CD8-positive, alpha-beta memory T cell (primary cell): ENCODE measurements around the gene TBC1D16. TPM values are rescaled to one million over a fixed set of nuclear protein-coding genes. Genes with fewer than 3 reads are reported as not detected.
"Not testable (repeated sequence)": the region's sequence is repeated elsewhere in the genome, so short reads cannot be mapped to it uniquely, and the experiment has no call there.

Experiments
- CTCF ChIA-PET: fragments of 350-600 bp; sonication (Branson Sonifier 250); formaldehyde crosslinking; loops from one replicate; lab custom pipeline; 2021; ENCODE audit warnings: antibody characterized with exemption; lab: Charles Lee
- POLR2A ChIA-PET: fragments of 350-600 bp; sonication (Branson Sonifier 250); formaldehyde crosslinking; loops from one replicate; lab custom pipeline; 2021; ENCODE audit warnings: antibody characterized with exemption; lab: Charles Lee
- DNase-seq, 5 donors: peaks; one replicate each; pipeline versions ENCODE4 v3.0.0 to v3.0.0-alpha.2; 2020 to 2022; ENCODE audit warnings: mixed read lengths in 1 of 5
- H3K27ac ChIP-seq: one replicate; pipeline ENCODE4 v1.7.0; 2013; ENCODE audit warnings: low read depth, mild to moderate bottlenecking, low read length, moderate library complexity
- H3K27me3 ChIP-seq: 2 replicates; pipeline ENCODE4 v1.7.0; 2013; ENCODE audit warnings: low read length, mild to moderate bottlenecking; ENCODE audit not compliant: insufficient read depth, poor library complexity, severe bottlenecking
- H3K36me3 ChIP-seq: 2 replicates; pipeline ENCODE4 v1.7.0; 2013; ENCODE audit warnings: mild to moderate bottlenecking, low read length, moderate library complexity; ENCODE audit not compliant: insufficient read depth
- H3K4me1 ChIP-seq: 2 replicates; pipeline ENCODE4 v1.7.0; 2013; ENCODE audit warnings: mild to moderate bottlenecking, low read length, moderate library complexity; ENCODE audit not compliant: insufficient read depth
- H3K4me3 ChIP-seq: 2 replicates; pipeline ENCODE4 v1.7.0; 2013; ENCODE audit warnings: mild to moderate bottlenecking, low read length
- H3K9me3 ChIP-seq: 2 replicates; pipeline ENCODE4 v1.7.0; 2013; ENCODE audit warnings: mild to moderate bottlenecking, low read length
- H3K27ac Mint-ChIP-seq, 8 donors: one replicate each; pipeline ENCODE4 v1.8.0; 2020 to 2021; ENCODE audit warnings: mixed read lengths in 8 of 8, mild to moderate bottlenecking in 6 of 8, inconsistent platforms in 3 of 8, moderate library complexity in 3 of 8
- H3K27me3 Mint-ChIP-seq, 2 donors: one replicate each; pipeline ENCODE4 v1.8.0; 2020 to 2021; ENCODE audit warnings: mixed read lengths in 2 of 2, mild to moderate bottlenecking in 1 of 2, moderate library complexity in 1 of 2
- H3K36me3 Mint-ChIP-seq, 3 donors: one replicate each; pipeline ENCODE4 v1.8.0; 2020 to 2021; ENCODE audit warnings: mixed read lengths in 3 of 3, inconsistent platforms in 1 of 3, mild to moderate bottlenecking in 1 of 3
- H3K4me1 Mint-ChIP-seq, 3 donors: one replicate each; pipeline ENCODE4 v1.8.0; 2020 to 2021; ENCODE audit warnings: mixed read lengths in 3 of 3, inconsistent platforms in 1 of 3, mild to moderate bottlenecking in 1 of 3
- H3K4me3 Mint-ChIP-seq, 7 donors: one replicate each; pipeline ENCODE4 v1.8.0; 2020 to 2021; ENCODE audit warnings: mixed read lengths in 7 of 7, mild to moderate bottlenecking in 6 of 7, moderate library complexity in 4 of 7, inconsistent platforms in 2 of 7
- H3K9me3 Mint-ChIP-seq, 5 donors: one replicate each; pipeline ENCODE4 v1.8.0; 2020 to 2022; ENCODE audit warnings: mixed read lengths in 5 of 5, mild to moderate bottlenecking in 3 of 5, moderate library complexity in 2 of 5, inconsistent platforms in 1 of 5
- polyA plus RNA-seq: library from polyadenylated mRNA; unstranded; fragments of 300-500 nt; fragmentation: Illumina TruSeq; gene quantifications from one replicate; pipeline ENCODE4 v1.2.3, GENCODE V29; 2021
- total RNA-seq, 2 experiments: library from RNA; stranded (reverse); gene quantifications; one replicate each; pipeline ENCODE4 v1.2.3, GENCODE V29; 2021

TBC1D16 gene
- total and polyA plus RNA-seq, 3 experiments from 2014 or later: 0.33 to 4.3 (median 3.5) TPM

- H3K27me3 ChIP-seq: no peaks in the 10 kb centered on the region
- Mint-ChIP-seq H3K27me3 (peaks cover 9 to 12% of the 10 kb centered on the region in 2 donors), H3K9me3 (no peaks in the 10 kb centered on the region), H3K4me1 (peaks cover 0 to 4% (median 3%) of the 10 kb centered on the region in 3 donors), H3K27ac (no peak overlapping the region), H3K4me3 (no peak overlapping the region), H3K36me3 (no peaks in the 10 kb centered on the region)
- ChIA-PET CTCF (interaction anchor here (1.4 kb wide), 1 partner anchor 170 kb away, joined by 4 read pairs; no protein-coding TSS in a partner anchor), POLR2A (no interaction called here)
- H3K36me3 ChIP-seq: no peaks in the 10 kb centered on the region
- H3K9me3 ChIP-seq: no peaks in the 10 kb centered on the region
- peak in 1 of 5 donors; percentile 12 for DNase-seq
- no peak overlapping the region for H3K27ac ChIP-seq
- no peak overlapping the region for H3K4me3 ChIP-seq
- H3K4me1 ChIP-seq: no peaks in the 10 kb centered on the region
Measured at GRCh38 chr17:79969906-79970305, 65.8 kb downstream of the TBC1D16 start.

- H3K4me1 Mint-ChIP-seq: peaks cover 0 to 4% (median 3%) of the 10 kb centered on the region in 3 donors
- H3K4me3 ChIP-seq: no peak overlapping the region
- H3K27ac ChIP-seq: no peak overlapping the region
- H3K9me3 Mint-ChIP-seq: no peaks in the 10 kb centered on the region
- no peak overlapping the region for H3K27ac Mint-ChIP-seq
- no peaks in the 10 kb centered on the region for H3K36me3 ChIP-seq
- peak in 1 of 5 donors; percentile 10 for DNase-seq
- H3K4me3 Mint-ChIP-seq: no peak overlapping the region
- no peaks in the 10 kb centered on the region for H3K9me3 ChIP-seq
- ChIA-PET POLR2A (no interaction called here), CTCF (no interaction called here)
- H3K27me3 ChIP-seq: no peaks in the 10 kb centered on the region
- H3K27me3 Mint-ChIP-seq: peaks cover 3 to 19% of the 10 kb centered on the region in 2 donors
- no peaks in the 10 kb centered on the region for H3K4me1 ChIP-seq
- H3K36me3 Mint-ChIP-seq: no peaks in the 10 kb centered on the region
Measured at GRCh38 chr17:79968116-79968515, 67.6 kb downstream of the TBC1D16 start.

GRCh38 chr17:79966681-79967080, 69.0 kb downstream of the TBC1D16 start:
- H3K27me3 ChIP-seq: no peaks in the 10 kb centered on the region
- peaks cover 0 to 4% (median 3%) of the 10 kb centered on the region in 3 donors for H3K4me1 Mint-ChIP-seq
- no peak overlapping the region for H3K27ac ChIP-seq
- H3K27me3 Mint-ChIP-seq: peaks cover under 1 to 20% of the 10 kb centered on the region in 2 donors
- no peak for DNase-seq
- no peaks in the 10 kb centered on the region for H3K9me3 ChIP-seq
- no peak overlapping the region for H3K4me3 Mint-ChIP-seq
- H3K27ac Mint-ChIP-seq: no peak overlapping the region
- no peaks in the 10 kb centered on the region for H3K9me3 Mint-ChIP-seq
- ChIA-PET POLR2A (no interaction called here), CTCF (no interaction called here)
- no peaks in the 10 kb centered on the region for H3K36me3 Mint-ChIP-seq
- H3K36me3 ChIP-seq: no peaks in the 10 kb centered on the region
- H3K4me3 ChIP-seq: no peak overlapping the region
- H3K4me1 ChIP-seq: no peaks in the 10 kb centered on the region

- H3K4me3 Mint-ChIP-seq: no peak overlapping the region
- no peaks in the 10 kb centered on the region for H3K9me3 Mint-ChIP-seq
- ChIA-PET POLR2A (no interaction called here), CTCF (no interaction called here)
- peak in 1 of 5 donors; percentile 12 for DNase-seq
- Histone ChIP-seq H3K27ac (no peak overlapping the region), H3K9me3 (no peaks in the 10 kb centered on the region), H3K4me3 (no peak overlapping the region), H3K27me3 (no peaks in the 10 kb centered on the region), H3K4me1 (no peaks in the 10 kb centered on the region), H3K36me3 (no peaks in the 10 kb centered on the region)
- H3K27ac Mint-ChIP-seq: peak overlapping the region in 1 of 8 donors; percentile 51
- peaks cover 0 to 20% of the 10 kb centered on the region in 2 donors for H3K27me3 Mint-ChIP-seq
- H3K36me3 Mint-ChIP-seq: no peaks in the 10 kb centered on the region
- H3K4me1 Mint-ChIP-seq: peaks cover 3 to 8% (median 7%) of the 10 kb centered on the region in 3 donors
Measured at GRCh38 chr17:79965806-79966205, 69.9 kb downstream of the TBC1D16 start.

GRCh38 chr17:79962467-79962866, 73.2 kb downstream of the TBC1D16 start:
- H3K27ac Mint-ChIP-seq, H3K4me3 Mint-ChIP-seq, H3K9me3 Mint-ChIP-seq, H3K4me3 ChIP-seq, H3K27ac ChIP-seq, POLR2A ChIA-PET, H3K36me3 Mint-ChIP-seq, H3K4me1 Mint-ChIP-seq, H3K27me3 ChIP-seq, CTCF ChIA-PET, H3K4me1 ChIP-seq, H3K36me3 ChIP-seq, H3K9me3 ChIP-seq: not testable (repeated sequence)
- H3K27me3 Mint-ChIP-seq: peaks cover 0 to 30% of the 10 kb centered on the region in 2 donors
- peak in 1 of 5 donors; percentile 6 for DNase-seq

- H3K36me3 ChIP-seq, H3K27me3 ChIP-seq, H3K4me1 Mint-ChIP-seq, H3K4me1 ChIP-seq, CTCF ChIA-PET, H3K9me3 ChIP-seq, H3K27ac Mint-ChIP-seq, H3K4me3 ChIP-seq, H3K4me3 Mint-ChIP-seq, POLR2A ChIA-PET, H3K27ac ChIP-seq, H3K36me3 Mint-ChIP-seq, H3K9me3 Mint-ChIP-seq: not testable (repeated sequence)
- H3K27me3 Mint-ChIP-seq: peaks cover 2 to 31% of the 10 kb centered on the region in 2 donors
- peak in 1 of 5 donors; percentile 3 for DNase-seq
Measured at GRCh38 chr17:79961567-79961966, 74.1 kb downstream of the TBC1D16 start.

- H3K36me3 Mint-ChIP-seq: no peaks in the 10 kb centered on the region
- DNase-seq: no peak
- no peaks in the 10 kb centered on the region for H3K9me3 Mint-ChIP-seq
- H3K36me3 ChIP-seq: no peaks in the 10 kb centered on the region
- H3K4me1 Mint-ChIP-seq: peaks cover 3 to 6% (median 5%) of the 10 kb centered on the region in 3 donors
- no peak overlapping the region for H3K4me3 ChIP-seq
- H3K27me3 Mint-ChIP-seq: peaks cover 2 to 27% of the 10 kb centered on the region in 2 donors
- H3K27ac Mint-ChIP-seq: no peak overlapping the region
- no peaks in the 10 kb centered on the region for H3K4me1 ChIP-seq
- ChIA-PET CTCF (no interaction called here), POLR2A (no interaction called here)
- H3K27ac ChIP-seq: no peak overlapping the region
- no peaks in the 10 kb centered on the region for H3K27me3 ChIP-seq
- no peaks in the 10 kb centered on the region for H3K9me3 ChIP-seq
- H3K4me3 Mint-ChIP-seq: no peak overlapping the region
Measured at GRCh38 chr17:79960788-79961522, 74.7 kb downstream of the TBC1D16 start.

GRCh38 chr17:79959042-79959441, 76.6 kb downstream of the TBC1D16 start:
- ChIA-PET CTCF (no interaction called here), POLR2A (interaction anchor here (0.6 kb wide), 1 partner anchor 91 kb away, joined by 5 read pairs; no protein-coding TSS in a partner anchor)
- H3K4me3 ChIP-seq: no peak overlapping the region
- Mint-ChIP-seq H3K4me3 (no peak overlapping the region), H3K27ac (no peak overlapping the region), H3K4me1 (peaks cover 3 to 6% (median 5%) of the 10 kb centered on the region in 3 donors), H3K27me3 (peaks cover 2 to 27% of the 10 kb centered on the region in 2 donors), H3K36me3 (no peaks in the 10 kb centered on the region), H3K9me3 (no peaks in the 10 kb centered on the region)
- no peaks in the 10 kb centered on the region for H3K9me3 ChIP-seq
- H3K27ac ChIP-seq: no peak overlapping the region
- DNase-seq: no peak
- H3K27me3 ChIP-seq: no peaks in the 10 kb centered on the region
- no peaks in the 10 kb centered on the region for H3K36me3 ChIP-seq
- no peaks in the 10 kb centered on the region for H3K4me1 ChIP-seq
